ENCODE data around the gene CEACAM1. TPM values are rescaled to one million over a fixed set of nuclear protein-coding genes. Genes with fewer than 3 reads are reported as not detected.

The CEACAM1 gene
- total and polyA plus RNA-seq, 2 experiments from 2014 or later, result 0.63 to 3.0 TPM

- TF ChIP-seq NANOG (IDR thresholded peaks at IDR 0.05; ENCODE audit: borderline replicate concordance) (no peak), ZNF462 (CRISPR knock-in tag; IDR thresholded peaks at IDR 0.05) (no peak), EZH2phosphoT487 (IDR thresholded peaks at IDR 0.05; ENCODE audit: unreplicated experiment) (no peak)
- Histone ChIP-seq H3K36me3 (ENCODE audit: insufficient read depth) (no peaks in the 10 kb centered on the region), H2AFZ (no peak overlapping the region), H3K27me3 (ENCODE audit: insufficient read depth) (no peaks in the 10 kb centered on the region), H3K4me3 (no peak overlapping the region), H4K20me1 (replicated peaks; ENCODE audit: insufficient read depth) (no peaks in the 10 kb centered on the region), H3K4me2 (no peak overlapping the region), H3F3A (replicated peaks; ENCODE audit: low read depth) (peaks cover 6% of the 10 kb centered on the region; the same call in 1 of the 2 replicates), H3K9me2 (ENCODE audit: insufficient read depth) (no peaks in the 10 kb centered on the region), H3K79me2 (replicated peaks; ENCODE audit: insufficient read depth) (no peaks in the 10 kb centered on the region), H3K27ac (ENCODE audit: low read depth) (no peak overlapping the region), H3K4me1 (ENCODE audit: insufficient read depth) (peaks cover 34% of the 10 kb centered on the region)
- Mint-ChIP-seq H3K4me3 (no peak overlapping the region), H3K9me3 (no peaks in the 10 kb centered on the region), H3K4me1 (peaks cover 44% of the 10 kb centered on the region), H3K27me3 (ENCODE audit: insufficient read depth, low read depth, poor library complexity) (peaks cover 11% of the 10 kb centered on the region), H3K36me3 (ENCODE audit: low read depth) (no peaks in the 10 kb centered on the region), H3K27ac (no peak overlapping the region)
- ATAC-seq, result no peak
- DNase-seq (ENCODE audit: low spot score), result no peak
Observed at GRCh38 chr19:42468273-42468796, 59.9 kb downstream of the CEACAM1 start.

- H3K4me3 ChIP-seq, result no peak overlapping the region
- no peak overlapping the region for H3K27ac Mint-ChIP-seq
- no peak for ATAC-seq
- no peak for TF ChIP-seq ZNF462 (CRISPR knock-in tag; IDR thresholded peaks at IDR 0.05)
- no peak for TF ChIP-seq STAT1 (IDR thresholded peaks at IDR 0.05; ENCODE audit: unreplicated experiment)
- no peak for TF ChIP-seq POLR2AphosphoS5 (IDR thresholded peaks at IDR 0.05; ENCODE audit: low read depth)
- TF ChIP-seq EZH2 (IDR thresholded peaks at IDR 0.05; ENCODE audit: low read depth, unreplicated experiment), result no peak
Observed at GRCh38 chr19:42467183-42467760, 61.0 kb downstream of the CEACAM1 start.

More at GRCh38 chr19:42467183-42467760, 61.0 kb downstream of the CEACAM1 start:
- Histone ChIP-seq H3K27ac (ENCODE audit: low read depth) (no peak overlapping the region), H3K27me3 (ENCODE audit: insufficient read depth) (no peaks in the 10 kb centered on the region), H3F3A (replicated peaks; ENCODE audit: low read depth) (no peaks in the 10 kb centered on the region), H3K4me2 (no peak overlapping the region), H2AFZ (no peak overlapping the region), H3K36me3 (ENCODE audit: insufficient read depth) (no peaks in the 10 kb centered on the region), H3K9me2 (ENCODE audit: insufficient read depth) (no peaks in the 10 kb centered on the region), H3K79me2 (replicated peaks; ENCODE audit: insufficient read depth) (no peaks in the 10 kb centered on the region), H4K20me1 (replicated peaks; ENCODE audit: insufficient read depth) (no peaks in the 10 kb centered on the region), H3K4me1 (ENCODE audit: insufficient read depth) (peaks cover 26% of the 10 kb centered on the region)
- H3K4me1 Mint-ChIP-seq, result peaks cover 35% of the 10 kb centered on the region
- peaks cover 11% of the 10 kb centered on the region for H3K27me3 Mint-ChIP-seq (ENCODE audit: insufficient read depth, low read depth, poor library complexity)
- no peaks in the 10 kb centered on the region for H3K36me3 Mint-ChIP-seq (ENCODE audit: low read depth)
- no peak for DNase-seq (ENCODE audit: low spot score)
- H3K4me3 Mint-ChIP-seq, result no peak overlapping the region
- no peaks in the 10 kb centered on the region for H3K9me3 Mint-ChIP-seq

Data from GM23338 (cell line).